Activated effector memory CD4-positive, alpha-beta T cell treated with Interleukin-2 at 50 U/mL for 16 hours (primary cell): ENCODE measurements around the gene TSPAN9.

Experiments used
- DNase-seq: peaks from one replicate; pipeline ENCODE4 v3.0.0-alpha.2; 2020

The TSPAN9 gene

GRCh38 chr12:3305904-3306619 lies 228.9 kb downstream of the TSPAN9 start:
- DNase-seq: no peak

- DNase-seq: no peak
These were observed 230.2 kb downstream of the TSPAN9 start for GRCh38 chr12:3307389-3307788.

GRCh38 chr12:3308063-3308462 lies 230.9 kb downstream of the TSPAN9 start:
- no peak for DNase-seq

- no peak for DNase-seq
These were observed 231.4 kb downstream of the TSPAN9 start for GRCh38 chr12:3308609-3309008.

GRCh38 chr12:3309805-3310204 lies 232.6 kb downstream of the TSPAN9 start:
- DNase-seq: no peak

GRCh38 chr12:3310271-3311026 lies 233.3 kb downstream of the TSPAN9 start:
- no peak for DNase-seq

GRCh38 chr12:3311027-3311402 lies 233.8 kb downstream of the TSPAN9 start:
- no peak for DNase-seq

GRCh38 chr12:3311491-3312103 lies 234.4 kb downstream of the TSPAN9 start:
- no peak for DNase-seq

GRCh38 chr12:3313066-3313465 lies 235.9 kb downstream of the TSPAN9 start:
- no peak for DNase-seq

- no peak for DNase-seq
These were observed 236.8 kb downstream of the TSPAN9 start for GRCh38 chr12:3313675-3314663.

GRCh38 chr12:3315201-3315661 lies 238.1 kb downstream of the TSPAN9 start:
- no peak for DNase-seq

- DNase-seq: no peak
These were observed 239.7 kb downstream of the TSPAN9 start for GRCh38 chr12:3316776-3317480.

GRCh38 chr12:3317481-3317815 lies 240.3 kb downstream of the TSPAN9 start:
- DNase-seq: no peak

GRCh38 chr12:3317841-3318501 lies 240.8 kb downstream of the TSPAN9 start:
- DNase-seq: no peak

- DNase-seq: no peak
These were observed 242.7 kb downstream of the TSPAN9 start for GRCh38 chr12:3319723-3320492.

GRCh38 chr12:3320881-3321509 lies 243.8 kb downstream of the TSPAN9 start:
- DNase-seq: no peak

- no peak for DNase-seq
These were observed 244.7 kb downstream of the TSPAN9 start for GRCh38 chr12:3321881-3322280.

GRCh38 chr12:3323002-3323685 lies 246.0 kb downstream of the TSPAN9 start:
- DNase-seq: no peak

- DNase-seq: no peak
These were observed 248.6 kb downstream of the TSPAN9 start for GRCh38 chr12:3325736-3326135.
